ENCODE results near the gene NIPSNAP3A.

NIPSNAP3A gene

DNA sequence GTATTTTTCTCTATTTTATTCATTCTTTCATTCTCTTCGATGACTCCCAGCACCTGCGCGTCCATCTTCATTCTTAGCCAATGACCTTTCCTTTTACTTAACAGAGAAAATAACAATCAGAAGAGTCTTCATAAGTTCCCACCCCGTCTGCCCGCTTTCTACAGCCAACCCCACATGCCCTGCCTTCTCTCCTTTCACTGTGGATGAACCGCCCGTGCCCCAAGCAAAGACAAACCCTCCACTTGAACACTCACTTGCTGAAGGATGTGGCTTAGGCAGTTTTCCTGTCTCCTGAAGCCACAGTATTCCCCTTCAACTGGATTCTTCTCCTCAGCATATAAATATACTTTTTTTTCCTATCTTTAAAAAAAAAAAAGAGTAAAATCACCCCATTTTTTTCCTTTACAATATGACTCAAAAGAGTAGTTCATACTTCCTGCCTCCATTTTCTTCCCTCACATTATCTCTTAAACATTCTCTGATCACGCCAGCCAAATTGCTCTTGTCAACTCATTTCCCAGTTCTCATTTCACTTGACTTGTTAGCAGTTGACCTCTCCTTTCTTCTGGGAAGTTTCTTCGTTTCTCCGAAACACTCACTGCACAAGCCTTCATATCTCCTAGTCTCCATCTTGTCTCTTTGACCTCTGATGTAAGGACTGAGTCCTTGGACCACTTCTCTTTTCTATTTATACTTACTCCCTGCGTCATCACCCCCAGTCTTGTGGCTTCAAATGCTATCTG lies 27.5 kb downstream of the NIPSNAP3A start:
- Histone ChIP-seq H3K4me1 (ENCODE audit: control insufficient read depth, insufficient read depth, low read length, unreplicated experiment) (peaks cover 18% of the 10 kb centered on the region), H3K79me2 (ENCODE audit: control insufficient read depth, insufficient read depth, low read length, unreplicated experiment) (no peaks in the 10 kb centered on the region), H3K36me3 (ENCODE audit: insufficient read depth, low read length) (no peaks in the 10 kb centered on the region), H3K27ac (ENCODE audit: low read depth, low read length) (no peak overlapping the region), H2AFZ (ENCODE audit: low read length, unreplicated experiment) (no peak overlapping the region), H3K4me3 (ENCODE audit: low read depth, low read length) (no peak overlapping the region), H3K27me3 (ENCODE audit: insufficient read depth, low read length) (no peaks in the 10 kb centered on the region)

DNA sequence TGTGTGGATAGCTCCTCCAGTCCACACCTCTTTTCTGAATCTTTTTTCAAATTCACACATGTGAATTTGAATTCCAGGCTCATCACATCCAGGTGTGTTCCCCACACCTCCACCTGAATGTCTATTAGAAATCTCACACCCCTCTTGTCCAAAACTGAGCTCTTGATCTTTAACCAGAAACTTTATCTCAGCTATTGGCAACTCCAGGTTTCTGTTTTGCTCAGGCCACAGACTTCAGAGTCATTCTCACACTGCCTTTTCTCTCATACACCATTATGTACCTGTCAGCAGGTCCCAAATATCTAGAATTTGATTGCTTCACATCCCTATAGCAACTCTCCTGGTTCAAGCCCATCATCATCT lies 28.1 kb downstream of the NIPSNAP3A start:
- H2AFZ ChIP-seq (ENCODE audit: low read length, unreplicated experiment) = no peak overlapping the region
- no peaks in the 10 kb centered on the region for H3K36me3 ChIP-seq (ENCODE audit: insufficient read depth, low read length)
- no peaks in the 10 kb centered on the region for H3K79me2 ChIP-seq (ENCODE audit: control insufficient read depth, insufficient read depth, low read length, unreplicated experiment)
- H3K4me3 ChIP-seq (ENCODE audit: low read depth, low read length) = no peak overlapping the region
- no peak overlapping the region for H3K27ac ChIP-seq (ENCODE audit: low read depth, low read length)
- peaks cover 18% of the 10 kb centered on the region for H3K4me1 ChIP-seq (ENCODE audit: control insufficient read depth, insufficient read depth, low read length, unreplicated experiment)
- no peaks in the 10 kb centered on the region for H3K27me3 ChIP-seq (ENCODE audit: insufficient read depth, low read length)

DNA sequence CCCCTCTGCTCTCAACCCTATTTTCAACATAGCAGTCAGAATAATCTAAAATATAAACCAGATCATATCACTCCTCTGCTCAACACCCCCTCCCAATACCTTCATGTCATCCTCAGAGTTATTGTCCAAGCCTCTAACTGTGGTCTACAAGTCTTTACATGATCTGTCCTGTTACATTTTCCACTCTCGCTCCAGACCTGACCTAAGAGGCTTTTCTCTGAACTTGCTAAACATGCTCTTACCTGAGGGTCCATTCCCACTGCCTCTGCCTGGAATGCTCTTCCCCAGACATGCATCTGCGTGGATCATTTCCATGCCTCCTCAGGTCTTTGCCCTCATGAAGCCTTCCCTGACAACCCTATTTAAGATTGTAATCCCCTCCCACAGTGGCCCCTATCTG lies 28.5 kb downstream of the NIPSNAP3A start:
- Histone ChIP-seq H3K4me1 (ENCODE audit: control insufficient read depth, insufficient read depth, low read length, unreplicated experiment) (peaks cover 18% of the 10 kb centered on the region), H3K36me3 (ENCODE audit: insufficient read depth, low read length) (no peaks in the 10 kb centered on the region), H3K27me3 (ENCODE audit: insufficient read depth, low read length) (no peaks in the 10 kb centered on the region), H3K4me3 (ENCODE audit: low read depth, low read length) (no peak overlapping the region), H3K79me2 (ENCODE audit: control insufficient read depth, insufficient read depth, low read length, unreplicated experiment) (no peaks in the 10 kb centered on the region), H3K27ac (ENCODE audit: low read depth, low read length) (no peak overlapping the region), H2AFZ (ENCODE audit: low read length, unreplicated experiment) (no peak overlapping the region)

DNA sequence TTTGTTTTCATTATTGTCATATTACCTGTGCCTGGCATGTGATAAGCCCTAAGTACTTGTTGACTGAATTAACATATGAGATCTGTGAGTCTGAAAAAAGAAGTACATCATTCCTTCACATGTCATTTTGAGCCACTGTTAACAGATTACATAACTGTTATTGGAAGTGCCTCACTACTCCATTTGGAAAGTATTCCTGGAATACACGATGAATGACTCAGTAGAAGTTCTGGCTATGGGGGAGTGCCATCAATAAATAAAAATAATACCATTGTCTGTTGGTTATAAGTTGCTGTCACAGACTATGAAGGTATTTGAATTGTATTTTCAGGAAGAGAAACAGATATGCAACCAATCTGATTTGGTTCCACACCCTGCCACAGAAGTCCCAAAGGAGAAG lies 29.3 kb downstream of the NIPSNAP3A start:
- peaks cover 22% of the 10 kb centered on the region for H3K4me1 ChIP-seq (ENCODE audit: control insufficient read depth, insufficient read depth, low read length, unreplicated experiment)
- H2AFZ ChIP-seq (ENCODE audit: low read length, unreplicated experiment) = no peak overlapping the region

DNA sequence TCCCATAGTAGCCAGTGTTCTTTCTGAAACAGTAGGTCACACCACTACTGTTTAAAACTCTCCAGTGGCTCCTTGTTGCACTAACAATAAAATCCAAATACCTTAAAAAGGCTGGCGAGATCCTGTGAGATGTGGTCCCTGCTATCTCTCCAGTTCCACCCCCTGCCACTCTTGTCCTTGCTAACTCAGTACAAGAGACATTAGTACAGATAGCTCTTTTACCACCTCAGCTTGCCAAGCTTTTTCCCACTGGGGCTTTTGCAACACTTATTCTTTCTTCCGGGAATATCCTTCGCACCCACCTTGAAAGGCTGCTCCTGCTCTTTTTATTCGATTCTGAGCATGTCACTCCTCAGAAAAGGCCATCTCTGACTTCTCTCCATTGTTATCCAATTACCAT lies 31.3 kb downstream of the NIPSNAP3A start:
- Histone ChIP-seq H3K4me3 (ENCODE audit: low read depth, low read length) (no peak overlapping the region), H3K4me1 (ENCODE audit: control insufficient read depth, insufficient read depth, low read length, unreplicated experiment) (peaks cover 16% of the 10 kb centered on the region), H3K79me2 (ENCODE audit: control insufficient read depth, insufficient read depth, low read length, unreplicated experiment) (no peaks in the 10 kb centered on the region), H3K27ac (ENCODE audit: low read depth, low read length) (no peak overlapping the region), H2AFZ (ENCODE audit: low read length, unreplicated experiment) (no peak overlapping the region), H3K36me3 (ENCODE audit: insufficient read depth, low read length) (peaks cover 10% of the 10 kb centered on the region; the same call in 1 of the 2 replicates), H3K27me3 (ENCODE audit: insufficient read depth, low read length) (no peaks in the 10 kb centered on the region)

More for the DNA sequence above, 29.3 kb downstream of the NIPSNAP3A start:
- Histone ChIP-seq H3K27ac (ENCODE audit: low read depth, low read length) (no peak overlapping the region), H3K27me3 (ENCODE audit: insufficient read depth, low read length) (no peaks in the 10 kb centered on the region), H3K4me3 (ENCODE audit: low read depth, low read length) (no peak overlapping the region), H3K36me3 (ENCODE audit: insufficient read depth, low read length) (no peaks in the 10 kb centered on the region), H3K79me2 (ENCODE audit: control insufficient read depth, insufficient read depth, low read length, unreplicated experiment) (no peaks in the 10 kb centered on the region)

DNA sequence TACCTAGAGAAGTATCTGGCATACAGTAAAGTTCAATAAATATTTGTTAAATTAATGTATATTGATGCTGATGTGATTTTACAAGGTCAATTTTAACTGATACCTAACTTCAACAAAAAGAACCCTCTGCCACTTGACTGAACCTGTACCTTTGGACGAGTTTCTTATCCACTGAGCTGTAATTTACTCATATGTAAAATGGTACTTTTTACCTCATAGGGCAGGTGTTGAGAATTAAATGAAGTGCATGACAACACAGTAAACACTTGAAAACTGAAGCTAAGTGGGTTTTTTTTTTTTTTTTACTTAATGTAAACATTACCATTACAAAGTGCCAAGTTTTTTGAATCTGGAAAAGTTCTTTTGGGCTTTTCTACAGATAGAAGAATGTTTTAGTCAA lies 31.9 kb downstream of the NIPSNAP3A start:
- Histone ChIP-seq H3K4me1 (ENCODE audit: control insufficient read depth, insufficient read depth, low read length, unreplicated experiment) (peaks cover 16% of the 10 kb centered on the region), H3K27me3 (ENCODE audit: insufficient read depth, low read length) (no peaks in the 10 kb centered on the region), H3K36me3 (ENCODE audit: insufficient read depth, low read length) (peaks cover 15% of the 10 kb centered on the region), H3K4me3 (ENCODE audit: low read depth, low read length) (no peak overlapping the region), H3K27ac (ENCODE audit: low read depth, low read length) (no peak overlapping the region), H3K79me2 (ENCODE audit: control insufficient read depth, insufficient read depth, low read length, unreplicated experiment) (no peaks in the 10 kb centered on the region), H2AFZ (ENCODE audit: low read length, unreplicated experiment) (no peak overlapping the region)

DNA sequence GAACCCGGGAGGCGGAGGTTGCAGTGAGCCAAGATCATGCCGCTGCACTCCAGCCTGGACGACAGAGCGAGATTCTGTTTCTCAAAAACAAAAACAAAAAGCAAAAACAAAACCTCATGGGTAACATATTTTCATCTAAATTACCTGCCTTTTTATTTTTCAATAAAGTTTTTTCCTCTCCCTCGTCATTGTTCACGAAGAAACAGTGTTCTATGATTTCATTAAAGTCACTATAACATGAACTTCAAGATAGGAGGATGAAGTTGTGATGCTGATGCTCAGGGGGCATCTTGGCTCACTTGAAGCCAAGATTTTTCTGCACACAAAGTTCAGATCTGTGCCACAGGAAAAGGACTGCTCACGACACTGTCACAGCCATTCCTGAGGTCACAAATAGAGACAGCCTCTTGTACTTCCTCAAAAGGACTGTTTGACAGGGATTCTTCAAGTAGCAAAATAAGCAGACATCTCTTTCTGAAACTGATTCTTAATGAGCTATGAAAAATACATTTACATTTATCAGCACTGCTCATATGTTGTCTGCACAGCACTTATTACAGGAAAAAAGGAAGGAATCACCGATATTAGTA lies 32.6 kb downstream of the NIPSNAP3A start:
- H3K27me3 ChIP-seq (ENCODE audit: insufficient read depth, low read length) = no peaks in the 10 kb centered on the region
- H3K4me3 ChIP-seq (ENCODE audit: low read depth, low read length) = no peak overlapping the region
- H3K79me2 ChIP-seq (ENCODE audit: control insufficient read depth, insufficient read depth, low read length, unreplicated experiment) = no peaks in the 10 kb centered on the region
- H3K4me1 ChIP-seq (ENCODE audit: control insufficient read depth, insufficient read depth, low read length, unreplicated experiment) = peaks cover 16% of the 10 kb centered on the region
- H3K27ac ChIP-seq (ENCODE audit: low read depth, low read length) = no peak overlapping the region
- no peak overlapping the region for H2AFZ ChIP-seq (ENCODE audit: low read length, unreplicated experiment)
- H3K36me3 ChIP-seq (ENCODE audit: insufficient read depth, low read length) = peaks cover 16% of the 10 kb centered on the region

DNA sequence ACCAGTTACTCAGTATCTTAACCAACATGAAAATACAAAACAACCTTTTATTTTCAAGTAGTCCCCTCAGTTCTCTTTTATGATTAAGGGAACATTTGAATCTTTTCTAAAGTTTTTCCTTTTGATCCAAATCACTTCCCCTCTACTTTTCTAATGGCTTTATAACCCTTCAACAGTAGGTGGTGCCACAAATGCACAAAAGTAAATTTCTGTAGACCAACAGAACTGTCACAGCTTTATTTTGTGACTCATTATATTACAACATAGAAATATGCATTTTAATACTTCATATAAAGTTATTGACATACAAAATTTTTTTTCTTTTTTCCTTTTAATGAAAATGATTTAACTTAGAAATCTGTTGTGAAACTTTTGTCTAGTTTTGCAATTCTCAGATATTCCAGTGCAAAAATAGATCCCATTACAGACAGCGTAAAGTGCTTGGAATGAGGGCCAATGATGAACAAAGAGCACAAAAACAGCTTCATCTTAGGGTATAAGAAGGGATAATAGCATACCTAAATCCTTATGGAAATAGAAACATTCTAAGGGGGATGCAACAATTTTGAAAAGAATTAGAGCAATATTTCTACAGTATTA lies 33.4 kb downstream of the NIPSNAP3A start:
- H3K27me3 ChIP-seq (ENCODE audit: insufficient read depth, low read length) = no peaks in the 10 kb centered on the region
- no peak overlapping the region for H3K4me3 ChIP-seq (ENCODE audit: low read depth, low read length)
- H3K36me3 ChIP-seq (ENCODE audit: insufficient read depth, low read length) = peaks cover 16% of the 10 kb centered on the region
- H3K4me1 ChIP-seq (ENCODE audit: control insufficient read depth, insufficient read depth, low read length, unreplicated experiment) = peaks cover 16% of the 10 kb centered on the region
- no peak overlapping the region for H3K27ac ChIP-seq (ENCODE audit: low read depth, low read length)
- H3K79me2 ChIP-seq (ENCODE audit: control insufficient read depth, insufficient read depth, low read length, unreplicated experiment) = no peaks in the 10 kb centered on the region
- H2AFZ ChIP-seq (ENCODE audit: low read length, unreplicated experiment) = no peak overlapping the region

DNA sequence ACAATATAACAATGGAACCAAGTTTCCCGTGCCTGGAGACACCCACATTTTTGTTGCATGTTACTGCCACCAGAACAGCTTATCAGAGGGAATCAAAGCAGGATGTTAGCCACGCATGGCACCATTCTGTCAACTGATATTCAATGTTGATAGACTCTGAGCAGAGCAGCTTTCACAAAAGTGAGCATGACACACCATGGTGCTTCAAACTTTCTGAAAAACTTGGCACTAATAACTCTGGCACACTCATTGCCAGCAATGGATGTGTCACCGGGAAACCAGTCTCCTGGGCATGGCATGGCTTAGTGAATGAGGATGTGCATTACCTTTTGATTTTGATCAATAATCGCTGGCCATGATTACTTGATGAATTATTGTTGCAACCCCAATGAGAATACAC lies 36.1 kb downstream of the NIPSNAP3A start:
- H3K4me3 ChIP-seq (ENCODE audit: low read depth, low read length) = no peak overlapping the region
- no peak overlapping the region for H2AFZ ChIP-seq (ENCODE audit: low read length, unreplicated experiment)
- H3K4me1 ChIP-seq (ENCODE audit: control insufficient read depth, insufficient read depth, low read length, unreplicated experiment) = peaks cover 4% of the 10 kb centered on the region
- H3K27me3 ChIP-seq (ENCODE audit: insufficient read depth, low read length) = no peaks in the 10 kb centered on the region
- no peaks in the 10 kb centered on the region for H3K79me2 ChIP-seq (ENCODE audit: control insufficient read depth, insufficient read depth, low read length, unreplicated experiment)
- peaks cover 19% of the 10 kb centered on the region for H3K36me3 ChIP-seq (ENCODE audit: insufficient read depth, low read length)
- no peak overlapping the region for H3K27ac ChIP-seq (ENCODE audit: low read depth, low read length)

DNA sequence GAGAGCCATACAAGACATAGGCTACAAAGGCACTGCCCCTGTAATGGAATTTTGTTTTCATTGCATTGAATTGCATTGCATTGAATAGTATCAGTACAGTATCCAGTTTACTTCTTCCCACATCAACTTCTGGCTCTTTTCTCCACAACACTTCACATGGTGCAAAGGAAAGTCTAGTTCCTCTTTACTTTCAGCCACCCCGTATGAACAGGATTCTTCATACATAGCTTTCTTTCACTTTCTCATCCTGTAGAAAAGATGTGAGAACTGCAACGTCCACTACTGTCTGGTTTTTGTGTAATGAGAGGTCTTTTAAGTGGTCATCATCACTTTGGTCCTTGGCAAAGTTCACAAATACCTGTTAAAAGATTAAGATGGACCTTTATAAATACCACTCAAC lies 36.6 kb downstream of the NIPSNAP3A start:
- Histone ChIP-seq H3K79me2 (ENCODE audit: control insufficient read depth, insufficient read depth, low read length, unreplicated experiment) (no peaks in the 10 kb centered on the region), H3K36me3 (ENCODE audit: insufficient read depth, low read length) (peaks cover 19% of the 10 kb centered on the region), H3K27ac (ENCODE audit: low read depth, low read length) (no peak overlapping the region), H2AFZ (ENCODE audit: low read length, unreplicated experiment) (no peak overlapping the region), H3K4me1 (ENCODE audit: control insufficient read depth, insufficient read depth, low read length, unreplicated experiment) (peaks cover 4% of the 10 kb centered on the region), H3K4me3 (ENCODE audit: low read depth, low read length) (no peak overlapping the region), H3K27me3 (ENCODE audit: insufficient read depth, low read length) (no peaks in the 10 kb centered on the region)

DNA sequence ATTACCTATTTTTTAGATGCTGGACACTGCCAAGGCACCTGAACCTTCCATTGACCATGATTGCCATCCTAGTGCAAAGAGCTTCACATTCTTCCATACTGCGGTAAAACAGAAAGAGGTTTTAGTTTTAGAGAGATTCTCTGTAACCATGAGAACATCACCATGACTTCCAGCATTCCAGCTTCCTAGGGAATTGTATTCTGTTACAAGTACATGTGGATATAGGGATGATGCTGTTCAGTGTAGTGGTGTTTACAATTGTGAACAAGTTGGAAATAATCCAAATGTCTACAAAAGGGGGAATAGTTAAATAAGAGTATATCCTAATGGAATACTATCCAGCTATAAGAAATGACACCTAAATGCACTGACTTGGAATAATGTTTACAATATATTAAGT lies 38.8 kb downstream of the NIPSNAP3A start:
- Histone ChIP-seq H2AFZ (ENCODE audit: low read length, unreplicated experiment) (no peak overlapping the region), H3K4me3 (ENCODE audit: low read depth, low read length) (no peak overlapping the region), H3K27me3 (ENCODE audit: insufficient read depth, low read length) (no peaks in the 10 kb centered on the region), H3K79me2 (ENCODE audit: control insufficient read depth, insufficient read depth, low read length, unreplicated experiment) (no peaks in the 10 kb centered on the region), H3K4me1 (ENCODE audit: control insufficient read depth, insufficient read depth, low read length, unreplicated experiment) (peaks cover under 1% of the 10 kb centered on the region), H3K36me3 (ENCODE audit: insufficient read depth, low read length) (peaks cover 23% of the 10 kb centered on the region), H3K27ac (ENCODE audit: low read depth, low read length) (no peak overlapping the region)

Measured in ACC112 (cell line).